Fibroblast of the conjunctiva (primary cell): Measurements from ENCODE around the gene ANKRD2.
A peak's percentile ranks its signal among the peaks of the same experiment; 100 is the strongest.
"Not testable (repeated sequence)": the region's sequence is repeated elsewhere in the genome, so short reads cannot be mapped to it uniquely, and the experiment has no call there.

Experiments used
- DNase-seq: peaks from one replicate; pipeline ENCODE4 v3.0.0-alpha.2; 2010; ENCODE audit warnings: low read depth

Gene ANKRD2

DNA sequence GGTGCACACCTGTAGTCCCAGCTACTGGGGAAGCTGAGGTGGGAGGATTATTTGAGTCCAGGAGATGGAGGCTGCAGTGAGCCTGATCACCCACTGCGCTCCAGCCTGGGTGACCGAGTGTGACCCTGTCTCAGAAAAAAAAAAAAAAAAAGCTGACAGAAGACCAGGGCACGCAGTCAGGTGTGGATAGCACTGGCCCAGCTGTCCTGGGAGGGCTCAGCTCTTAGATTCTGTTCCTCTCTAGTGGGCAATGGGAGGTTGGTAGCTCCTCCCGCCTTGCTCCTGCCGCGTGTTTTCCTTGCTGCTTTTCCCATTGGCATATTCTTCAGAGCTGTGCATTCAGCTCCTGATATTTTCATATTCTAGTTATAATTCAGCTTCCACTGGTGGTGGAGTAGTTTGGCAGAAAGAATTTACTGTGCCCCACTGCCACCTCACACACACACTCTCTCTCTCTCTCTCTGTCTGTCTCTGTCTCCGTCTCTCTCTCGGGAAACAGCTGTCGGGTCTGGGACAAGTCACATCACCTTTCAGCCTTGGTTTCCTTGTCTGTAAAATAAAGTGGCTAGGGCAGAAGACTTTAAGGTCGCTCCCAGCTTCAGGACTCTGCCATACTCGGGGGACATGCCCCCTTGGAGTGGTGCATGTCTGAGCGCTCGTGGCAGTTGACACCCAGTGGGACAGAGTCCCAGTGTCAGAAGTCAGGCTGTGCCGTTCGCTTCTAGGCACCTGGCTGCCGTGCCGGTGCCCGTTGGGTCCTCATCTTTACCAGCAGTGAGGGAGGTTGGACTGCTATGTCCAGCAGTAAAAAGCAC is 25.9 kb upstream of the ANKRD2 start:
- DNase-seq, result no peak

DNA sequence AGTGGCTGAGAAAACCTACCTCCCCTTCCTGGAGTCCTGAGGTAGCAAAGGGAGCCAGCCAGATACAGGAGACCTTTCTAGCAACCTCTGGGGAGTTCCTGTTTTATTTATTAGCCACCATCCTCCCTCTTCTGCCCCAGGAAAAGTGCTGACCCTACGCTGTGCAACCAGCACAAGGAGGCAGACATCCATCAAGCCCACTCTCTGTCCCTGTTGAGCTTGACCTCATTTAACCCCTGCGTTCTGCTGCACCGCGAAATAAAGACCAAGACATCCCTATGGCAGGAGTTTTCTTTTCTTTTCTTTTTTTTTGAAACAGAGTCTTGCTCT is 25.3 kb upstream of the ANKRD2 start:
- DNase-seq, result no peak

DNA sequence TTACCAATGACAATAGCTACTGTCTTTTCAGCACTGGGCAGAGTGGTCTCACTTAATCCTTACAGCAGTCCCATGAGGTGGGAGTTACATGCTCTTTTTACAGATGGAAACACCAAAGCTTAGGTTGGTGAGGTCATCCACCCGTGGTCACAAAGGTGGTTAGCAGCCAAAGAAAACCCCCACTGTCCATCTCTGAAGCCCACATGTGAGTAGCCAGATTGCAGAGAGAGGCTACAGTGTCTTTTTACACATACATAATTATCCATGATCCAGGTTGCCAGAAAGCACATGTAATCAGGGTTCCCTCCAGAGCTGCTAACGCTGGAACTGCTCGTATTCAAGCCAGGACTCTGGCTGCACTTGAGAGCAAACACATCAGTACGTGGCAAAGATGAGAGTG is 24.6 kb upstream of the ANKRD2 start:
- DNase-seq, result no peak

DNA sequence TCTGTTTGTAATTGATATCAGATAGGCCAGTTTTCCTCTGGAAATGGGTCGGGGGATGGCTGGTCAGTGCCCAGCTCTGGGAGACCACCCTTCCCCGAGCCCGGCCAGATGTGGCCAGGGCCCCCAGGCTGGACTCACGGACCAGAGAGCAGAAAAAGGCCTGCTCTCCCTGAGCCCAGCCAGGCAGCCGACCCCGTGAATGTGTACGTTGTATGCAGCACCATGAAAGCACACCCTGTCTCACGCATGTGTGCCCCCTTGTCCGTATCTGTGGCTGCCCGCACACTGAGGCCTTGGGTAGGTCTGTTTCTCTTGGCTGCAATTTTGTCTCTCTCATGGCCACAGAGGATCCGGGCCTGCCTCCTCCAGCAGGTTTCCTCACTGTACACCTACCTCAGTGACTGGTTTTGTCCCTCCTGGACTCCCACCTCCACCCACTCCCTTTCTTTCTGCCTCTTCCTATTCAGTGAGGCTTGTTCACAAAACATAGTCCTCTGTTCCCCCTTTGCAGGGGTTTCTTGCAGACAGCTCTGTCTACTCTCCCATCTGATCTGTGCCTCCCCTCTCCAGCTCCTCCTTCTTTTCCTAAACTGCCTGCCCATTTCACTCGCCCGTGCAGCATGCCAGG is 23.6 kb upstream of the ANKRD2 start:
- DNase-seq, result no peak

DNA sequence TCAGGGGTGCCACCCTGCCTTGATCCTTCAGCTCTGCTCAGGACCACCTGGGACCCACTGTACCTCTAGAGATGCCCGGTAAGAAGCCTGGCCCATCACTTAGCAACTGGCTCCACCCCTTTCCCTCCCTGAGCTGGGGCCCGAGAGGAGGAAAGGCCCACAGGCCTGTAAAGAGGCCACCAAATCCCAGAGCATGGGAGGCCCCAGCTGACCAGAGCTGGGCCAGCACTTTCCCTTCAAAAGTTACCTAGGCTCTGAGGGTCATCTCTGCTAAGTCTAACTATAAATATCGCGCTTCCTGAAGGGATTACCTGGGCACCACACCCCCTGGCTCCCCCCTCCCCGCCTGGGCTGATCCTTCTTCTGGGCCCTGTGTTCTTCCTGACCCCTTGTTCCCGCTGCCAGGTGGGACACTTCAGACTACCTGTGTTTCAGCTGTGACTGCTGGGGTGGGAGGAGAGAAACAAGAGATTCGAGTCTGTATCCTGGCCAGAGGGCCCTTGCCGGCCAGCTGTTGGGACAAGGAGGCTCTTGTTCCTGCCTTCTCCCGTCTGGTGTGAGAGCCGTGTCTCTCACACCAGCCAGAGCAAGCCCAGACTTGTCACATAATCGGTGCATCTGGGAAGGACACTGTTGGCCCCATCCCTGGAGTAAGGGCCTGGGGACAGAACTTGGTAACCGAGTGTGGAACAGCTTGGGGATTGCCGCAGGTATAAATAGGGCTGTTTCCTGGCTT is 22.8 kb upstream of the ANKRD2 start:
- no peak for DNase-seq

DNA sequence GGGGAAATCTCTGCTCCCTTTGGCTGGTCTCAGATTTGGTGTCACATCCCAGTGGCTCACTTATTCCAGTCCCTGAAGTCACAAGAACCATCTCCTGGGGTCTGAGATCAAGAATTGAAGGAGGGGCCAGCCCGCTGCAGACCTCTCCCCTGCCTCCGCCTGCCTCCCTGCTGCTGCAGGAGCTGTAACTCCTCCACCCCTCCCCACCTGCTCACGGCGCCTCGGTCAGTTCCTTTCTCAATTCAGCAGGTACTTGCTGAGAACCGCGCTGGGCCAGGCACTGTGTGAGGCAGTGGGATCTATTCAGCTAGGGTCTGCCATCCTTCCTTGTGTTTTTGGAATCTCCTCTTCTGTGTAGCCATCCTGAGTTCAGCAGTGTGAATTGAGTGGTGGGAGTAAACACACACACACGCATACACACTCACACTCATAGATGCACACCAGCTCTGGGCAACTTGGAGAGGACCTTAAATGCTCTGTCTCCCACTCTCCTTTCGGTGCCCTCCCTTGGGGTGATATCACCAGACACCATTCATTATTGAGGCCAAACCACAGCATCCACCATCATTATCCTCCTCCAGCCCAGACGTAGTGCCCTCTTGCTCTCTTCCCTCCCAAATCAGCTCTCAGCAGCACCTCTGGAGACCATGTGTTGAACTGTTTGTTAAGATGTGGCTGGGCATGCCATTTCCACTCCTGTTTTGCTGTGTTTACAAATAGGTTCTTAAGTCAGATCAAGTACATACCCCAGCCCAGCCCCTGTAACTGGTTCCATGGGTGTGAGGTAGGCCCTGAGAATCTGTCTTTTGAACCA is 22.0 kb upstream of the ANKRD2 start:
- no peak for DNase-seq

DNA sequence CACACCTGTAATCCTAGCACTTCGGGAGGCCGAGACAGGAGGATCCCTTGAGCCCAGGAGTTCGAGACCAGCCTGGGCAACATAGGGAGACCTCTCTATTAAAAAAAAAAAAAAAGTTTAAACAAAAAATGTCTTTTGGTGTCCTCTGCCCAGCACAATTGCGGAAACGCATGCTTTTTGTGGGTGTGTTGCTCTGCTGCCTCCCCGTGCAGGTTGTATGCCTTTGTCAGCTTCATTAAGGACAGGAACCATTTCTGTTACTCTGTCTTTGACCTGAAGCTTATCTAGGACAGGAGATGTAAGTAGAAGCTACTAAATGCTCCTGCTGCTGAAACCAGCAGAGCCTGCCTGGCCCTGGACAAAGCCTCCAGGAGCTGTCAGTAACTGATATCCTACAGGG is 21.3 kb upstream of the ANKRD2 start:
- no peak for DNase-seq

DNA sequence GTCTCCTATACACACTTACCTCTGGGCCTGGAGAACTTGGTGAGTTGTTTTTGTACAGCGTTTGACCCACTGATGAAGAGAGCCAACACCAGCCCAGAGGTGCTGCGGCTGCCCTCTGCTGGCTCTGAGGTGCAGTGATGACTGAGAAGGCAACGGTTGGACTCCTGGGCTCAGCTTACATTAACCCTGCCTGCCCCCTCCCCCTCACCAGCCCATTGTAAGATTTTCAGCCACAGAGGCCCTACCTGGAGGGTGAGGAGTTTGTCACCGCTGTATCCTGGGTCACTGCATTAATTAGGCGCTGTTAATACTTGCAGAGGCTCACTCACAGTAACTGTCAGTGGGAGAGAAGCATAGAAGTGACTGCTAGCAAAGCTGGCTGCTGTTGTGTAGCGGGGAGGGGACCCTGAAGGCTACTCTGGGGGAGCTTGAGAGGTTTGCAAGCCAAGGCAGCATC is 19.0 kb upstream of the ANKRD2 start:
- peak; percentile 67 for DNase-seq

DNA sequence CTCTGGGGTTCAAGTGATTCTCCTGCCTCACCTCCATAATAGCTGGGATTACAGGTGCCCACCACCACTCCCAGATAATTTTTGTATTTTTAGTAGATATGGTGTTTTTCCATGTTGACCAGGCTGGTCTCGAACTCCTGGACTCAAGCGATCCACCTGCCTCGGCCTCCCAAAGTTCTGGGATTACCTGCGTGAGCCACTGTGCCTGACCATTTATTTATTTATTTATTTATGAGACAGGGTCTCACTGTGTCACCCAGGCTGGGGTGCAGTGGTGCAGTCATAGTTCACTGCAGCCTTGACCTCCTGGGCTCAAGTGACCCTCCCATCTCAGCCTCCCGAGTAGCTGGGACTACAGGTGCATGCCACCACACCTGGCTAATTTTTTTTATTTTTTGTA is 18.2 kb upstream of the ANKRD2 start:
- not testable (repeated sequence) for DNase-seq

DNA sequence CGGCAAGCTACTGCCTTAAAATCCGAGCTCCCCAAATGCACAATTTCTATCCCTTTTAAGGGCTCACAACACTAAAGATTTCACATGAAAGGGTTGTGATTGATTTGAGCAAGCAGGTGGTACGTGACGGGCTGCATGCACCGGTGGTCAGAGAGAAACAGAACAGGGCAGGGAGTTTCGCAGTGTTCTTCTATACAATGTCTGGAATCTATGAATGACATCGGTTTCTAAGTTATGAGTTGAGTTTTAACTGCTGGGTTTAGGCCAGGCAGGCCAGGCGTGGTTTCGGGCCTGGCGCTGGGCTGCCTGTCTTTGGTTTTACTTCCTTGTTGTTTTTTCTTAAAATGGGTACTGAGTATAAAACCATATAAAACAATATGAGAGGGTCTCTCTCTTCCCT is 17.0 kb upstream of the ANKRD2 start:
- DNase-seq, result not testable (repeated sequence)

DNA sequence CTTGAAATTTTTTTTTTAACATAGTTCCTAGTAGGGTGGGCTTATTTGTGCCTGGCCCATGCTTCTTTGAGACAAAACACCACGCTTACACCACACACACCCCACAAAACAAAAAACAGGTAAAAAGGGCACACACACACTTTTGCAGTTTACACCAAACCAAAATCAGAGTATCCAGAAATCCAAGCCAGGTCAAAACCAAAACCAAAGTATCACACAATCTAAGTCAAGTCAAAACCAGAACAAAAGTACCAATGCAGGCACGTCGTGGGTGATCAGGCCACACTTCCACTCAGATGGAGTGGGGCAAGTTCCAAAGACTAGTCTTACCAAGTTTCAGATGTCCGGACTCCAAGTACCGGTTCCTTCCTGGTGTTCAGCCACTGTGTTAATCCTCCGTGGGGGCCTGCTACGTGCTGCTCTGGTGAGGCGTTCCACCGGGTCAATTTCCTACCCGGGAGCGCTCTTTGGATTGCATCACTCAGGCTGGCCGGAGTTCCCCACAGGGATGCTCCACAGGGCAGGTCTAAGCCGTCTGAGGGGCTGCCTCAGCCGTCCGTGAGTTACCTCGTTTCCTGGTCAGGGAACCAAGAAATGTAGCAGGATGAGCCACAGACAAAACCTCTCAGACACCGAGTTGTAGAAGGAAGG is 11.7 kb upstream of the ANKRD2 start:
- not testable (repeated sequence) for DNase-seq

DNA sequence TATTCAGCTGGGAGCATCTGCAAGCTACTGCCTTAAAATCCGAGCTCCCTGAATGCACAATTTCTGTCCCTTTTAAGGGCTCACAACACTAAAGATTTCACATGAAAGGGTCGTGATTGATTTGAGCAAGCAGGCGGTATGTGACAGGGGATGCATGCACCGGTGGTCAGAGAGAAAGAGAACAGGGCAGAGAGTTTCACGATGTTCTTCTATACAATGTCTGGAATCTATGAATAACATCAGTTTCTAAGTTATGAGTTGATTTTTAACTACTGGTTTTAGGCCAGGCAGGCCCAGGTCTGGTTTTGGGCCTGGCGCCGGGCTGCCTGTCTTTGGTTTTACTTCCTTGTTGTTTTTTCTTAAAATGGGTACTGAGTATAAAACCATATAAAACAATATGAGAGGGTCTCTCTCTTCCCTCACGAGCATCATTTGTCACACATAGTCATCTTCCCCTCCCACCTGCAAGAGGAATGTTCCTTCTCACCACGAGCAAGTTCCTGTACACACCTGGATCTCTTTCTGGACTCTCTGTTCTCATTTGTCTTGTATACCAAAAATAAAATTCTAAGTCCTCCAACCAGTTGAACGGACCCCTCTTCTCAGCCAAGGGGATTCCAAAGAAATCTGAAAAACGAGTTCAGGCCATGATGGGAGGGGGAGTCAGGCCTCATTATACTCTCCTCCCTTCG is 11.0 kb upstream of the ANKRD2 start:
- DNase-seq, result not testable (repeated sequence)

DNA sequence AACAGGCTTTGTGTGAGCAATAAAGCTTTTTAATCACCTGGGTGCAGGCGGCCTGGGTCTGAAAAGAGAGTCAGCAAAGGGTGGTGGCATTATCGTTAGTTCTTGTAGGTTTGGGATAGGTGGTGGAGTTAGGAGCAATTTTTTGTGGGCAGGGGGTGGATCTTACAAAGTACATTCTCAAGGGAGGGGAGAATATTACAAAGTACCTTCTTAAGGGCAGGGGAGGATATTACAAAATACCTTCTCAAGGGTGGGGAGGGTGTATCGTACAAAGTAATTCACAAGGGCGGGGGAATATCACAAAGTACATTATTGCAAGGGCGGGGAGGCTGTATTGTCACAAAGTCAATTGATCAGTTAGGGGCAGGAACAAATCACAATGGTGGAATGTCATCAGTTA is 10.2 kb upstream of the ANKRD2 start:
- DNase-seq, result not testable (repeated sequence)

DNA sequence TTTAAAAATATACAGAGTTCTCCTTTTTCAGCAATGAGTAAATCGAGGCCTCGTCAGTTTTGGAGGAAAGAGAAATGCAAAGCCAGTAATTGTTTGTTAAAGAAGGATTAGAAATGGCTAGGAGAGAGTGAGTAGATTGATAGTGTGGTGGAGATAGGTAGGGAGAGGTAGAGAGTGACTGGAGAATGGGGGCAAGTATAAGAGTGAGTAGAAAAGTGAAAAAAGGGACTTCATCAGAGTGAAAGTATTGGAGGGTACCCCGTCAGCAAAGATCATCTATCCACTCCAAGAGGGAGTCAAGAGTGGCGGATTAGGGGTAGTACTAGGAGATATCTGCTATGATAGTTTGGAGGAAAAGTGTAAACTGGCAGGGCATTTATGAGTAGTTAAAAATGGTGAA is 9.2 kb upstream of the ANKRD2 start:
- DNase-seq, result no peak

DNA sequence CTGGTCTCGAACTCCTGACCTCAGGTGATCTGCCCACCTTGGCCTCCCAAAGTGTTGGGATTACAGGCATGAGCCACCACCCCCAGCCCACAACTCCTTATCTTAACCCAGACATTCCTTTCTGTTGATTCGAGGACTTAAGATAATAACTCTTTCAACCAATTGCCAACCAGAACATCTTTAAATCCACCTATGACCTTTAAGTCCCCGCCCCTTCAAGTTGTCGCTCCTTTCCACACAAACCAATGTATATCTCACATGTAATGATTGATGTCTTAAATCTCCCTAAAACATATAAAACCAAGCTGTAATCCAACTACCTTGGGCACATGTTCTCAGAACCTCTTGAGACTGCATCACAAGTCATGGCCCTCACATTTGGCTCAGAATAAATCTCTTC is 7.8 kb upstream of the ANKRD2 start:
- no peak for DNase-seq

DNA sequence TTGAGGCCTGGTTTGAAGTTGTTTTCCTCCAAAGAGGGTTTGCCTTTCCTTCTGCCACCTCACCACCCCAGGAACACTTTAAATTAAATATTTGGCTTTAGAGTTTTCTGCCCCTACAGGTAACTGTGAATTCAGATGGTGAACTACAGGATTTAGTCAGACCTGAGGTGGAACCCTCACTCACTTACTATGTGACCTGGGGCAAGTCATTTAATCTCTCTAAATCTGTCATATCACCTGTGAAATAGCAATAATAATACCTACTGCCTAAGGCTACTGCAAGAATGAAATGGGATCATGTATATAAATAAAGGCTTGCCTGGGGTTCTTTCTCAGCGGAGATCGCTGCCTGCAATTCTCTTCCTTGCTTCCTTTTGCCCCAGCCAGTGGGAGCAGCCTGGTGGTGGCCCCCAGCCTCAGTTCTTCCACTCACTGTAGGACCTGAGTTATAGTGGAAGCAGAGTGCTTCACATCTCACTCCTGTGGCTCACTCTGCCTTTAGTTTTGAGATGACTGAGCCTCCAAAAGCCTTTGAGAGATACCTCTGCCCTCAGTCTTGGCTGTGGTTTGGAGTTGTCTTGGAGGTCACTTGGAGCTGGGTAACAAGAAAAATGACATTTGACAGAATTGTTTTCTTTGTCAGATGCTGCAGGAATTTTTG is 6.1 kb upstream of the ANKRD2 start:
- no peak for DNase-seq

DNA sequence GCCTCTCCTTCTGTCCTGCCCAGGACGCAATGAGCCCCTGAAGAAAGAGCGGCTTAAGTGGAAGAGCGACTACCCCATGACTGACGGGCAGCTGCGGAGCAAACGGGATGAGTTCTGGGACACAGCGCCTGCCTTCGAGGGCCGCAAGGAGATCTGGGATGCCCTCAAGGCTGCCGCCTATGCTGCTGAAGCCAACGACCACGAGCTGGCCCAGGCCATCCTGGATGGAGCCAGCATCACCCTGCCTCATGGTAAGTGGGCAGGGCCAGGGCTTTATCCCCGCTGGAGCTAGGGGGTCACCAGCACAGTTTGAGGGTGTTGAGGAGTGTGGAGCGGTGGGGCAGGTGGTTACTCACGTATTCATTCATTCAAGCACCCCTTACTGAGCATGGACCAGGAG is 4.7 kb upstream of the ANKRD2 start:
- DNase-seq, result no peak

DNA sequence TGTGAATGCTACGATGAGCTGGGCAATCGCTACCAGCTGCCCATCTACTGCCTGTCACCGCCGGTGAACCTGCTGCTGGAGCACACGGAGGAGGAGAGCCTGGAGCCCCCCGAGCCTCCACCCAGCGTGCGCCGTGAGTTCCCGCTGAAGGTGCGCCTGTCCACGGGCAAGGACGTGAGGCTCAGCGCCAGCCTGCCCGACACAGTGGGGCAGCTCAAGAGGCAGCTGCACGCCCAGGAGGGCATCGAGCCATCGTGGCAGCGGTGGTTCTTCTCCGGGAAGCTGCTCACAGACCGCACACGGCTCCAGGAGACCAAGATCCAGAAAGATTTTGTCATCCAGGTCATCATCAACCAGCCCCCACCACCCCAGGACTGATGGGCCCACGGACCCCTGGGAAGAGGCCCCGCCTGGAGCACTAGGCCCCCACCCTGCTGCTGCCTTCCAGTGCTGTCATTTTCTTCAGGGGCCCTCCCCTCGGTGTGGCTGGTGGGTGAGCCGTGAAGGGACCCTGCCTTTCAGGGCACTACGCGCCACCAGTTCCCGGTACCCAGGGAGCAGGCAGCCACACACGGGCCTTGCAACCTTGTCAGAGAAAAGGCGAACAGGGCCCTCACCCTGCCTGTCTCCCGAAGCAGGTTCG is 2.3 kb upstream of the ANKRD2 start:
- no peak for DNase-seq

DNA sequence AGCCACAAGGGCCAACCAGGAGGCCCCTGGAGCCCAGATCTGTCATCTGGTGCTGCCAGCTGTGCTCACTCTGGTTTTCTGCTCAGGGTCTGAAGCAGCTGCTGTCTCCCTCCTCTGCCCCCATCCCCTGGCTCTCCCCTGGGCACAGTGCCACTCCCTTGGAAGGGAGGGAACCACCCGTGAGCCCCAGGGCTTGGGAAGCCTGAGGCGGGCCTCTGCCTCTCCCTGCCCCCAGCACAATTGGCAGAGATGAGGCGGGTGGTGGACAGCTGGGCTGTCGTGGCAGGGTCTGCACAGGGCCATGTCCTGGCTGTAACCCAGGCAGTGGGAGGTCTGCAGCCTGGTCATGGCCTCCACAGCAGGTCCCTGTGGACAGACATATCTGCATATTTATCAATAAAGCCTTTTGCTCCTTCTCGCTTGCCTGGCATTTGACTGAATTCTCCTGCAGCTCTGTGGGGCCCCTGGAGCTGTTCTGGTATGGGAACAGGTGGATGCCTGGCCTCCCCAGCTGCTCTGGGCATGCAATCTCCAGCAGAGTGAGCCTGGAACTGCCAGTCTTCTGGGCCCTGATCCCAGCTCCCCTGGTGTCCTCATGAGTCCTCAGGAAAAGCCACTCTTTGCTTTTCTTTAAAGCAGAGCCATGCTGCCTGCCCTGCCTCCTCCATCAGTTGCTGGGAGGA is 1.6 kb upstream of the ANKRD2 start:
- no peak for DNase-seq

DNA sequence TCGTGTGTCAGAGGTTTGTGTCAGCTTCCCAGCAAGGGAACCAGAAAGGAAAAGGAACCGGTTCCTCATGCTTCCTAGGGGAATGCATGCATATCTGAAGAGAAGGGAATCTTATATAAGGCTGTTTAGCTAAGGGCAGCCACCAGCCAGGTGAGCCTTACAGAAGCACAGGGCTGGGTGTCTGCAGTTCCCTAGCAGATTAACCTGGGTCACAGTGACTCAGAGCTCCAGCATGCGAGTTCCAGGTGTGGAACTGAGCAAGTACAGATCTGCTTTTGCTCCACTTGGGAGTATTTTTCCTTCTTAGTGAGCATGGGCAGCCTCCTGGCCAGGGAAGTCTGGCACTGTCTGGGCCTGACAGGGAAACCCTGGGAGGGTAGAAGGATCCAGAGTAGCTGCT is 957 bp upstream of the ANKRD2 start:
- no peak for DNase-seq
